H1 (cell line): ENCODE results near the gene RASSF5. TPM values are rescaled to one million over a fixed set of nuclear protein-coding genes. Genes with fewer than 3 reads are reported as not detected.

Experiments
- CTCF ChIA-PET: fragments of 300-600 bp; sonication (Branson Sonifier 250); formaldehyde crosslinking; loops from one replicate; lab custom pipeline; 2021; ENCODE audit not compliant: partially characterized antibody; lab: Charles Lee
- POLR2A ChIA-PET: fragments of 300-600 bp; sonication (Branson Sonifier 250); formaldehyde crosslinking; loops from one replicate; lab custom pipeline; 2021; ENCODE audit warnings: inconsistent platforms; ENCODE audit not compliant: partially characterized antibody; lab: Charles Lee
- DNase-seq, 2 experiments: peaks; one replicate each; pipeline versions ENCODE4 v3.0.0 to v3.0.0-alpha.2; 2010 to 2022; ENCODE audit warnings: low spot score in 2 of 2, low read depth in 1 of 2, mixed read lengths in 1 of 2
- FAIRE-seq: peaks from 2 replicates; lab custom pipeline; 2011; peaks lifted over from hg19 to GRCh38; lab: Jason Lieb, UNC
- H2AFZ ChIP-seq: 2 replicates; pipeline ENCODE4 v1.8.1; 2012; ENCODE audit warnings: low read length, inconsistent platforms
- H2AK5ac ChIP-seq: 2 replicates; pipeline ENCODE4 v1.6.1; 2013; ENCODE audit warnings: low read depth, low read length
- H2BK120ac ChIP-seq: replicated peaks from 2 replicates; pipeline ENCODE3; 2013; ENCODE audit warnings: low read depth, low read length, inconsistent platforms
- H2BK12ac ChIP-seq: 2 replicates; pipeline ENCODE4 v1.6.1; 2013; ENCODE audit warnings: low read depth, low read length
- H2BK15ac ChIP-seq: 2 replicates; pipeline ENCODE4 v1.6.1; 2013; ENCODE audit warnings: low read length
- H2BK20ac ChIP-seq: 2 replicates; pipeline ENCODE4 v1.6.1; 2013; ENCODE audit warnings: low read length
- H2BK5ac ChIP-seq: 2 replicates; pipeline ENCODE4 v1.6.1; 2013; ENCODE audit warnings: low read depth, low read length
- H3K14ac ChIP-seq: 2 replicates; pipeline ENCODE4 v1.6.1; 2013; ENCODE audit warnings: inconsistent platforms; ENCODE audit not compliant: insufficient read length
- H3K18ac ChIP-seq: 2 replicates; pipeline ENCODE4 v1.6.1; 2013; ENCODE audit warnings: low read length; ENCODE audit errors: extremely low read depth
- H3K23ac ChIP-seq: 2 replicates; pipeline ENCODE4 v1.6.1; 2013; ENCODE audit warnings: inconsistent platforms; ENCODE audit not compliant: insufficient read length
- H3K23me2 ChIP-seq: 2 replicates; pipeline ENCODE4 v1.6.1; 2013; ENCODE audit warnings: low read depth, low read length
- H3K27ac ChIP-seq: 2 replicates; pipeline ENCODE4 v1.6.1; 2011; ENCODE audit warnings: low read depth, low read length, inconsistent platforms
- H3K27me3 ChIP-seq, 4 experiments: replicated peaks in 1 of 4; 1 replicate in 1 of 4; 2 replicates in 3 of 4; pipeline versions ENCODE4 v1.6.1 to v1.8.1; 2011 to 2013; ENCODE audit warnings: low read length in 3 of 4, mild to moderate bottlenecking in 3 of 4, inconsistent platforms in 2 of 4, mixed read lengths in 2 of 4, moderate library complexity in 1 of 4; ENCODE audit not compliant: control insufficient read depth in 3 of 4, insufficient read depth in 3 of 4; ENCODE audit errors: extremely low read depth in 1 of 4
- H3K36me3 ChIP-seq, 4 experiments: 2 replicates each; pipeline versions ENCODE4 v1.6.1 to v1.8.1; 2011 to 2013; ENCODE audit warnings: mild to moderate bottlenecking in 4 of 4, low read length in 3 of 4, moderate library complexity in 2 of 4, control low read depth in 1 of 4, inconsistent platforms in 1 of 4; ENCODE audit not compliant: insufficient read depth in 4 of 4, control insufficient read depth in 2 of 4
- H3K4ac ChIP-seq: replicated peaks from 2 replicates; pipeline ENCODE3; 2013; ENCODE audit warnings: low read length, low read depth, mixed read lengths, inconsistent platforms; ENCODE audit not compliant: insufficient read length
- H3K4me1 ChIP-seq, 4 experiments: replicated peaks in 1 of 4; 1 replicate in 1 of 4; 2 replicates in 3 of 4; pipeline versions ENCODE4 v1.6.1 to v1.8.1; 2011 to 2013; ENCODE audit warnings: low read length in 3 of 4, inconsistent platforms in 2 of 4, mixed read lengths in 1 of 4; ENCODE audit not compliant: insufficient read depth in 4 of 4, control insufficient read depth in 3 of 4
- H3K4me2 ChIP-seq, 2 experiments: 2 replicates each; pipeline versions ENCODE4 v1.6.1 to v1.8.1; 2011 to 2013; ENCODE audit warnings: low read depth in 2 of 2, low read length in 2 of 2, control low read depth in 1 of 2, inconsistent platforms in 1 of 2, mild to moderate bottlenecking in 1 of 2; ENCODE audit not compliant: insufficient read depth in 1 of 2
- H3K4me3 ChIP-seq, 4 experiments: fragments of 200-600, 300-600 bp in 1 of 4; sonication (generic), shearing (Covaris generic), sonication (Bioruptor Twin) in 1 of 4; 2 replicates each; pipeline versions ENCODE4 v1.5.1 to v1.8.1; 2011 to 2016; ENCODE audit warnings: low read length in 4 of 4, low read depth in 3 of 4, control low read depth in 2 of 4, inconsistent platforms in 2 of 4, mild to moderate bottlenecking in 2 of 4, mixed read lengths in 1 of 4, moderate library complexity in 1 of 4; ENCODE audit not compliant: insufficient read depth in 2 of 4; ENCODE audit errors: extremely low read depth in 1 of 4
- H3K56ac ChIP-seq: replicated peaks from 2 replicates; pipeline ENCODE3; 2013; ENCODE audit warnings: low read depth, mild to moderate bottlenecking, mixed read lengths, low read length, inconsistent platforms; ENCODE audit not compliant: insufficient read length
- H3K79me1 ChIP-seq: 2 replicates; pipeline ENCODE4 v1.6.1; 2013; ENCODE audit warnings: low read depth, low read length, control low read depth
- H3K79me2 ChIP-seq, 2 experiments: 2 replicates each; pipeline versions ENCODE4 v1.6.1 to v1.8.1; 2012 to 2013; ENCODE audit warnings: low read length in 2 of 2, mild to moderate bottlenecking in 2 of 2, inconsistent platforms in 1 of 2; ENCODE audit not compliant: insufficient read depth in 2 of 2, control insufficient read depth in 1 of 2
- H3K9ac ChIP-seq, 4 experiments: replicated peaks in 1 of 4; 1 replicate in 1 of 4; 2 replicates in 3 of 4; pipeline versions ENCODE4 v1.6.1 to v1.8.1; 2011 to 2013; ENCODE audit warnings: low read depth in 3 of 4, low read length in 3 of 4, control low read depth in 2 of 4, mild to moderate bottlenecking in 2 of 4, moderate library complexity in 2 of 4, inconsistent platforms in 1 of 4; ENCODE audit errors: extremely low read depth in 1 of 4
- H3K9me3 ChIP-seq, 2 experiments: 2 replicates each; pipeline versions ENCODE4 v1.6.1 to v1.8.1; 2012 to 2013; ENCODE audit warnings: mild to moderate bottlenecking in 2 of 2, moderate library complexity in 2 of 2, control low read depth in 1 of 2, inconsistent platforms in 1 of 2, low read depth in 1 of 2, low read length in 1 of 2, mixed read lengths in 1 of 2; ENCODE audit not compliant: insufficient read depth in 2 of 2
- H4K20me1 ChIP-seq, 2 experiments: replicated peaks in 1 of 2; 2 replicates each; pipeline versions ENCODE3 to v1.8.1; 2011 to 2013; ENCODE audit warnings: inconsistent platforms in 2 of 2, low read length in 2 of 2, mild to moderate bottlenecking in 1 of 2; ENCODE audit not compliant: insufficient read depth in 2 of 2, control insufficient read depth in 1 of 2
- H4K5ac ChIP-seq: 2 replicates; pipeline ENCODE4 v1.6.1; 2013; ENCODE audit warnings: low read length, low read depth, mixed read lengths, inconsistent platforms; ENCODE audit not compliant: insufficient read length
- H4K8ac ChIP-seq: 2 replicates; pipeline ENCODE4 v1.8.0; 2013; ENCODE audit warnings: mild to moderate bottlenecking, moderate library complexity, low read length, inconsistent platforms; ENCODE audit not compliant: insufficient read depth; ENCODE audit errors: extremely low read depth
- H4K91ac ChIP-seq: replicated peaks from 2 replicates; pipeline ENCODE3; 2013; ENCODE audit warnings: low read length, mixed read lengths, inconsistent platforms; ENCODE audit not compliant: insufficient read length
- TAF7 ChIP-seq: optimal IDR thresholded peaks from 2 replicates; pipeline ENCODE3; 2011; ENCODE audit warnings: low read depth, mild to moderate bottlenecking, inconsistent platforms, low read length, moderate library complexity, borderline replicate concordance
- WGBS, 2 experiments: shearing (Covaris generic) in 1 of 2; methylation state at CpG; one replicate each; pipeline versions ENCODE4 v1.1.6 to v1.1.7; 2013 to 2015; ENCODE audit warnings: low lambda C conversion rate in 2 of 2, mixed read lengths in 2 of 2, inconsistent platforms in 1 of 2, low coverage in 1 of 2, missing lambda C conversion rate in 1 of 2; ENCODE audit not compliant: insufficient replicate concordance in 2 of 2, insufficient coverage in 1 of 2, insufficient read length in 1 of 2; ENCODE audit errors: extremely low coverage in 1 of 2, missing lambda C conversion rate in 1 of 2; 5-methylcytosine and 5-hydroxymethylcytosine counted together
- polyA plus RNA-seq, 7 experiments: library from polyadenylated mRNA; depleted of rRNA in 3 of 7; stranded (reverse) in 5 of 7; unstranded in 2 of 7; fragments of >200 nt in 5 of 7; fragments of 200-250 nt in 2 of 7; gene quantifications; 1 replicate in 5 of 7; 2 replicates in 1 of 7; 4 replicates in 1 of 7; pipeline versions ENCODE4 v1.2.1 to v1.2.3, GENCODE V29; 2011 to 2013; ENCODE audit warnings: missing spikeins in 2 of 7, mixed read lengths in 2 of 7
- total RNA-seq: library from RNA; stranded (reverse); fragmentation: NEBNext Ultra II Directional; extraction: Animal tissue kit (Norgen Biotek cat#: 25700); gene quantifications from 2 replicates; pipeline ENCODE4 v1.2.1, GENCODE V29; 2021

Gene RASSF5
- total and polyA plus RNA-seq, 2 of the 8 experiments (the other 6 are each of a cell fraction or from before 2014, with no cell fraction given), result 0.82 to 1.8 TPM

GRCh38 chr1:206565995-206566394 is 58.7 kb downstream of the RASSF5 start:
- no peaks in the 10 kb centered on the region for H3K36me3 ChIP-seq
- no peaks in the 10 kb centered on the region for H3K27me3 ChIP-seq
- DNase-seq (no peak), FAIRE-seq (no peak)
- no peak overlapping the region for H2BK5ac ChIP-seq
- H3K79me1 ChIP-seq, result no peaks in the 10 kb centered on the region
- H2AK5ac ChIP-seq, result no peak overlapping the region
- no peaks in the 10 kb centered on the region for H3K79me2 ChIP-seq
- H2BK12ac ChIP-seq, result no peak overlapping the region
- H3K23me2 ChIP-seq, result no peaks in the 10 kb centered on the region
- ChIA-PET POLR2A (interaction anchor here (1.0 to 1.7 kb wide), 2 partner anchors 15 to 20 kb away, joined by 3 read pairs; no protein-coding TSS in a partner anchor), CTCF (interaction anchor here (0.9 to 6.5 kb wide), 9 partner anchors 10 to 89 kb away, joined by 3 to 38 read pairs (median 8); no protein-coding TSS in a partner anchor)
- no peak overlapping the region for H4K5ac ChIP-seq
- H2BK20ac ChIP-seq, result no peak overlapping the region
- H2BK15ac ChIP-seq, result no peak overlapping the region
- H2AFZ ChIP-seq, result no peak overlapping the region
- 92% methylated on average over 4 of the region's 4 CpGs; no CpG with 5 or more reads in 1 of the 2 experiments for WGBS, 2 experiments
- no peak overlapping the region for H4K8ac ChIP-seq
- H3K27ac ChIP-seq, result no peak overlapping the region
- H2BK120ac ChIP-seq, result no peak overlapping the region
- no peak overlapping the region for H4K91ac ChIP-seq
- no peaks in the 10 kb centered on the region for H3K9me3 ChIP-seq
- H3K23ac ChIP-seq, result no peak overlapping the region
- H3K56ac ChIP-seq, result no peak overlapping the region
- H3K4me1 ChIP-seq, result peaks cover 1 to 5% (median 2%) of the 10 kb centered on the region in 4 experiments; a peak in 4 of 7 replicates
- no peak overlapping the region for H3K9ac ChIP-seq
- no peak overlapping the region for H3K4ac ChIP-seq
- no peak overlapping the region for H3K14ac ChIP-seq
- no peaks in the 10 kb centered on the region for H4K20me1 ChIP-seq
- no peak overlapping the region for H3K18ac ChIP-seq
- H3K4me2 ChIP-seq, result no peak overlapping the region
- no peak overlapping the region for H3K4me3 ChIP-seq
- TF ChIP-seq TAF7, result no peak
